GM12865 (cell line): Measurements from ENCODE around the gene RPLP2.

Source experiments
- DNase-seq: peaks from one replicate; pipeline ENCODE4 v3.0.0; 2010; ENCODE audit warnings: low read depth
- H3K4me3 ChIP-seq: 2 replicates; pipeline ENCODE4 v1.5.1; 2011; ENCODE audit warnings: mild to moderate bottlenecking, low read depth, low read length, control low read depth
- TF ChIP-seq, protein P1 (sequence below): IDR thresholded peaks from 2 replicates; pipeline ENCODE4 v1.5.1; 2011; ENCODE audit warnings: low read length, control low read depth, low read depth, inconsistent platforms; ENCODE audit not compliant: insufficient read depth; ENCODE audit errors: missing control alignments

The RPLP2 gene

DNA sequence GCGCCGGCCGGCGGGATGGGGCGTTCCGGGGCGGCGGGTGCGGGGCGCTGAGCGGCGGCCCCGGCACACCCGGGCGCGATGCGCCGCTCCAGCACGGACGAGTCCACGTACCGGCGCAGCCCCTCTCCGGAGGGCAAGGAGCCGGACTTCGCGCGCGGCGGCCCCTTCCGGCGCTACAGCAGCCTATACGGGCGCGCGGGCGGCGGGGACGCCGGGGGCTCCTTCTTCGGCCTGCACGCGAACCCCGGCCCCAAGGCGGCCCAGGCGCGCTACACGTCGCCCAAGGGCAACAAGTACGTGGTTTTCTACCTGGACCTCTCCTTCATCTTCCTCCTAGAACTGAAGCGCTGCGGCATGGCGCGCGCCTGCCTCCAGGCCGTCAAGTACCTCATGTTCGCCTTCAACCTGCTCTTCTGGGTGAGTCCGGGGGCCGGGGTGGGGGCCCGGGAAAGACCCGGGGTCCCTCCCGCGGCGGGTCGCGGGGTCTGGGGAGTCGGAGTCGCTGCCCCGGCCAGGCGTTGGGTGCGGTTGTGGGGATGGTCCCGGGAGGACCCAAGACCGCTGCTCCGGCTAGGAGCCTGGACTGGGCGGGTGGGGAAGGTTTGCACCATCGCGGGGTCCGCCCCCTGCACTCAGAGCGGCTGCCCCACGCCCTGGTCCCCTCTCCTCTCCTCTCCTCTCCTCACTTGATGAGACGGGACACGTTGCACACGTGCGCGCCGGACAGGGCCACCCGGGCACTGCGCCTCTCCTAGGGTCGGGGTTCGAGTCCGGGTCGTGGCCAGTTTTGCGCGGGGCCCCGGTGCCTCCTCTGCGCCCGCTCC is 40.4 kb downstream of the RPLP2 start:
- DNase-seq = no peak
- no peak overlapping the region for H3K4me3 ChIP-seq
- TF ChIP-seq, protein P1, sequence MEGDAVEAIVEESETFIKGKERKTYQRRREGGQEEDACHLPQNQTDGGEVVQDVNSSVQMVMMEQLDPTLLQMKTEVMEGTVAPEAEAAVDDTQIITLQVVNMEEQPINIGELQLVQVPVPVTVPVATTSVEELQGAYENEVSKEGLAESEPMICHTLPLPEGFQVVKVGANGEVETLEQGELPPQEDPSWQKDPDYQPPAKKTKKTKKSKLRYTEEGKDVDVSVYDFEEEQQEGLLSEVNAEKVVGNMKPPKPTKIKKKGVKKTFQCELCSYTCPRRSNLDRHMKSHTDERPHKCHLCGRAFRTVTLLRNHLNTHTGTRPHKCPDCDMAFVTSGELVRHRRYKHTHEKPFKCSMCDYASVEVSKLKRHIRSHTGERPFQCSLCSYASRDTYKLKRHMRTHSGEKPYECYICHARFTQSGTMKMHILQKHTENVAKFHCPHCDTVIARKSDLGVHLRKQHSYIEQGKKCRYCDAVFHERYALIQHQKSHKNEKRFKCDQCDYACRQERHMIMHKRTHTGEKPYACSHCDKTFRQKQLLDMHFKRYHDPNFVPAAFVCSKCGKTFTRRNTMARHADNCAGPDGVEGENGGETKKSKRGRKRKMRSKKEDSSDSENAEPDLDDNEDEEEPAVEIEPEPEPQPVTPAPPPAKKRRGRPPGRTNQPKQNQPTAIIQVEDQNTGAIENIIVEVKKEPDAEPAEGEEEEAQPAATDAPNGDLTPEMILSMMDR = no peak

DNA sequence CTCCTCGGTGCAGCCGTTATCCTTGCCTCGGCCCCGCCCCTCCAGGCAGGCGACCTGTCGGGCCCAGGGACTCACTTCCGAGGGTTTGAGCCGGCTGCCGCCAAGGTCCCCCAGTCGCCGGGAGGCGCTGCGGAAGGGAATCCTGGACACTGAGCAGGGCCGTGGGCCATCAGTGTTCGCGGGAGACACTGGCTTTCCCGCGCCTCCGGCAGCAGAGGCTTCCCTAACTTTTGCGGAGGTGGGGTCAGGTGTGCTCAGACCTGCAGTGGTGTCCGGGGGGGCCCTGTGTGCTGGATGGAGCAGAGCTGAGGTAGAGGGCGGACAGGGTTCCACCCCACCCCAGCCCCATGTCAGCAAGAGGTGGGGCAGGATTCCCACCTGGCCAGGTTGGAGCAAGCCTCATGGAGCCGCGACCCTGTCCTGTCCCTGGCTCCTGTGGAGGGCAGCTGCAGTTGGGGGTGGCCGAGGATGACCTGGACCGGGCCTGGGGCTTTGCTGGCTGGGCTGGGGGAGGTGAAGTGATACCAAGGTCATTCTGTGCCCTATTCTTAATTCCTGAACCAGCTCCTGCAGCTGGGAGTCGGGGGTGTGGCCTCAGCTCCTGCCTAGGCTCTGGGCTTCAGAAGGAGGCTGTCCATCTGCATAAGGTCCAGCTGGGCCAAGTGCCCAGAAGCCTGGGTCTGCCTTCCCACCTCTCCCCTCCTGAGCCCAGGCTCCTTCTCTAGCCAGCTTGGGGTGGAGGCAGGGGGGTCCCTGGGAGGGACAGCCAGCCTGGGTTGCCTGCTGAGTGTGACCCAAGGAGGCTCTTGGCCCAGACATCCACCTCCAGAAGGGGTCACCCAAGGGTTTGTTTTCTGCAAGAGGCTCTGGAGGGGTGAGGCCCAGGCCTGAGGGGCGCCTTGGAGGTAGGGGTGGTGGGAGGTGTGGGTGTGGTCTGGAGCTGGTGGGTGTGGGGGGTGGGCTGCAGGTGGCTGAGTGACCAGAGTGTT is 41.3 kb downstream of the RPLP2 start:
- no peak overlapping the region for H3K4me3 ChIP-seq
- no peak for DNase-seq
- TF ChIP-seq, protein P1 = peak; percentile 10

DNA sequence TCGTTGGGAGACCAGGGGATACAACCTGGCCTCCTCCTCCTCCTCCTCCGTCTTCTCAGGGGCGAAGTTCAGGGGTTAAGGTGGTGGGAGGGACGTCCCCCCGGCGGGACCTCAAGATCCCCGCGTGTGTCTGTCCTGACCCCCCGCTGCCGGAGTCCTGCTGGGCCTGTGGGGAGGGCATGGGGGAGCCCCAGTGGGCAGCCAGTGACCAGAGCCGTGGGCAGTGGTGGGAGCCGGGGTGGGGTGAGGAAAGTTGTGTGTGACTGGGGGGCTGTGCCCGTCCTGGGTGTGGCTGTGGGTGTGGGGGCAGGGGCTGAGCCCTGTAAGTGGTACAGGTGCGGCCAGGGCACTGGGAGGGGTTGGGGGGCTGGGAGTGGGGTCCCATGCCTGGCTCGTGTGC is 43.0 kb downstream of the RPLP2 start:
- H3K4me3 ChIP-seq = no peak overlapping the region
- DNase-seq = no peak
- TF ChIP-seq, protein P1 = no peak

DNA sequence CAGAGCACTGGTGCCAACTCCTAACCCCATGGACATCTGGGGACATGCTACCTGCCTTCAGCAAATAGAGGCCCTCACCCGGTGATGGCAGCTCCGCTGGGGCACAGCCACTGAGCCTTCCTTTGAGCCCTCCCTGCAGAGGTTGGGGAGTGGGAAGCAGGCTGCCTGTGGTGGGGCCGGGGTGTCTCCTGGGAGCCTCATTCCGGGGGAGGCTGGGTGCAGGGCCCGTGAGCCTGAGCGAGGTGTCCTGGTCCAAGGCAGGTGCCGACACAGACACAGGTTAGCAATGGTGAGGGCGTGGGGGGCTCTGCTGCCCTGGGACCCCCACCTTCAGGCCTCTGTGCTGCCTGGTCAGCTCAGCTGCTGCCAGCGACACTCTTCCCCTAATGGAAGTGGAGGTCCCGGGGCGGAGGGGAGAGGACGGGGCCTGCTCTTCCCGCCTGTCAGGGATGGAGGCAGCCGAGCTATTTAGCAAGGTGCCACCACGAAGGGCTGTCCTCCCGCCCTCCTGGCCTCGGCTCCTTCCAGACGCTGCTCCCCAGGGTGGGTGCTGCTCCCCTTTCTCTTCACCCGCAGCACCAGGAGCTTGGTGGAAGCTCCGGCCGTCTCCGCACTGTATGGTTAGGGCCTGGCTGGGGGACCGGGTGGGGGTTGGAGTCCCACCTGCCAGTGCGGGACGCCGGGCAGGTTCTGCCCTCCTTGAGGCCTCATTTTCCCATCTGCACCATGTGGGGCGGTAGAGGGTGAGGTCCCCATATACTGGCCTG is 44.1 kb downstream of the RPLP2 start:
- TF ChIP-seq, protein P1 = no peak
- H3K4me3 ChIP-seq = no peak overlapping the region
- DNase-seq = no peak

DNA sequence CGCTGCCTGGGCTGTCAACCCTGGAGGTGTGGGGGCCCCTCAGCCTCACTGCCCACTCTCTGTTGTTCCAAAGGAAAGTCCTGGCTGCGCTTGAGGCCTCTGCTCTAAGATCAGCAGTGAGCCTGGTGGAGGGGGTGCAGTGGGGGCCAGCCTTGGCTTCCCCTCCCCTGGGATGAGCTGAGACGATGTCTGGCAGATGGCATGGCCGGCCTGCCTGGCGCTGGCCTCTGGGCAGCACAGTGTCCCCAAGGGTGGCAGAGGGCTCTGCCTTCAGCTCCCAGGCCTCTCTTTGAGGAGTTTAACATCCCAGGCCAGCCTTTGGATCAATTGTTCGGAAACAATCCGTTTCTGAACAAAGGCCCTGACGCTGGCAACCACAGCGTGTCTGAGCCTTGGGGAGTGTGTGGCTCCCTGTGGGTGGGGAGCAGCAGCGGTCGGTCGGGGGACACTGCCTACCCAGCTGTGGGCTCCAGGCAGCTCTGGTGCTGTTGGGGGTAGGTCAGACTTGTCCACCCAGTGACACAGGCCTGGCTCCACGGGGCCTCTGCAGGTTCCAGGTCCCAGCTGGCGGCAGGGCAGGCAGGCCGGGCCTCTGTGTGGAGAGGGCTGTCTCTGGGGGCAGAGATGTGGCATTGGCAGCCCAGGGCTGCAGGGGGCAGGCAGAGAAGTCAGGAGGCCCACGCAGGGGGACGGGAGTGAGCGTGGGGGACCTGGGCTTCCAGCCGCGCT is 45.0 kb downstream of the RPLP2 start:
- TF ChIP-seq, protein P1 = no peak
- H3K4me3 ChIP-seq = no peak overlapping the region
- DNase-seq = no peak

DNA sequence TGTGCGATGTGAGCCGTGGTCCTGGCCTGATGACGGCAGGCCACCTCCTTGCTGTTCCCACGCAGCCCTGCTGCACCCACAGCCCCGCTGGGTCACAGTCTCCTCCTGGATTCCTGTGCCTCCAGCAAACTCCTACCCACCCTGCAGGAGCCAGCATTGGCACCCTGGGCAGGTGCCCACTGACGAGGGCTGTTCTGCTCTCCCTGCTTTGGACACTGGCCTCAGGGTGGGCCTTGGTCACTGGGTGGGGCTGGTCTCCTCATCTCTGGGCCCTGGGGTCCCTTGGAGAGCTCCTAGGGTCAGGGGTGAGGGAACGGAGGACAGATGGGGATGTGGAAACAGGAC is 45.5 kb downstream of the RPLP2 start:
- TF ChIP-seq, protein P1 = no peak
- no peak overlapping the region for H3K4me3 ChIP-seq
- no peak for DNase-seq
